ENCODE data around the gene LMO1.

The LMO1 gene

GRCh38 chr11:8262552-8263108 is 1.0 kb downstream of the LMO1 start:
- no peak for TF ChIP-seq ZFX (IDR thresholded peaks at IDR 0.05; ENCODE audit: borderline replicate concordance)
- TF ChIP-seq CTCF (IDR thresholded peaks at IDR 0.05) = no peak

GRCh38 chr11:8261921-8262551 is 1.6 kb downstream of the LMO1 start:
- H3K27ac ChIP-seq = no peak overlapping the region
- TF ChIP-seq ZFX (IDR thresholded peaks at IDR 0.05; ENCODE audit: borderline replicate concordance) (no peak), CTCF (IDR thresholded peaks at IDR 0.05) (no peak)

More at GRCh38 chr11:8262552-8263108, 1.0 kb downstream of the LMO1 start:
- no peak overlapping the region for H3K27ac ChIP-seq

- H3K27ac ChIP-seq = no peak overlapping the region
- TF ChIP-seq ZFX (IDR thresholded peaks at IDR 0.05; ENCODE audit: borderline replicate concordance) (no peak), CTCF (IDR thresholded peaks at IDR 0.05) (no peak)
These were observed 2.4 kb downstream of the LMO1 start for GRCh38 chr11:8261291-8261690.

GRCh38 chr11:8260202-8260966 is 3.3 kb downstream of the LMO1 start:
- H3K27ac ChIP-seq = no peak overlapping the region
- no peak for TF ChIP-seq ZFX (IDR thresholded peaks at IDR 0.05; ENCODE audit: borderline replicate concordance)
- TF ChIP-seq CTCF (IDR thresholded peaks at IDR 0.05) = no peak

GRCh38 chr11:8259306-8259959 is 4.2 kb downstream of the LMO1 start:
- H3K27ac ChIP-seq = no peak overlapping the region

GRCh38 chr11:8258784-8259183 is 4.9 kb downstream of the LMO1 start:
- TF ChIP-seq CTCF (IDR thresholded peaks at IDR 0.05) (no peak), ZFX (IDR thresholded peaks at IDR 0.05; ENCODE audit: borderline replicate concordance) (no peak)
- no peak overlapping the region for H3K27ac ChIP-seq

More at GRCh38 chr11:8259306-8259959, 4.2 kb downstream of the LMO1 start:
- TF ChIP-seq CTCF (IDR thresholded peaks at IDR 0.05) (no peak), ZFX (IDR thresholded peaks at IDR 0.05; ENCODE audit: borderline replicate concordance) (no peak)

All from 22Rv1 (cell line).